GM12878 (cell line): ENCODE measurements around the gene C14orf119.

Source experiments
- BHLHE40 ChIP-seq, 2 experiments: fragments of 450-650 bp in 1 of 2; IDR thresholded peaks; 2 replicates each; pipeline ENCODE4 v1.6.1; 2011 to 2017; ENCODE audit warnings: low read depth in 2 of 2, borderline replicate concordance in 1 of 2, improper control_type of control experiment in 1 of 2, low read length in 1 of 2, mild to moderate bottlenecking in 1 of 2
- EP300 ChIP-seq, 2 experiments: fragments of 150-350 bp in 1 of 2; IDR thresholded peaks; 2 replicates each; pipeline ENCODE4 v1.6.1; 2011 to 2012; ENCODE audit warnings: low read depth in 2 of 2, low read length in 2 of 2, borderline replicate concordance in 1 of 2, improper control_type of control experiment in 1 of 2, inconsistent platforms in 1 of 2; ENCODE audit not compliant: control insufficient read depth in 1 of 2
- GATAD2B ChIP-seq: fragments of 450-650 bp; conservative IDR thresholded peaks from 2 replicates; pipeline ENCODE4 v1.6.1; 2017; ENCODE audit warnings: low read depth, mild to moderate bottlenecking, moderate library complexity
- MXI1 ChIP-seq: fragments of 150-350 bp; IDR thresholded peaks from 2 replicates; pipeline ENCODE4 v1.6.1; 2011; ENCODE audit warnings: low read depth, mild to moderate bottlenecking, inconsistent platforms, low read length, improper control_type of control experiment
- NFIC ChIP-seq: IDR thresholded peaks from 2 replicates; pipeline ENCODE4 v1.6.1; 2012; ENCODE audit warnings: low read depth, mild to moderate bottlenecking, inconsistent platforms, low read length, moderate library complexity
- POLR2A ChIP-seq: IDR thresholded peaks from 2 replicates; pipeline ENCODE4 v1.6.1; 2011; ENCODE audit warnings: low read depth, mild to moderate bottlenecking, low read length
- RAD21 ChIP-seq: IDR thresholded peaks from 2 replicates; pipeline ENCODE4 v1.6.1; 2011; ENCODE audit warnings: mild to moderate bottlenecking, low read depth, low read length, moderate library complexity; ENCODE audit not compliant: insufficient read depth
- RAD51 ChIP-seq: fragments of 450-650 bp; IDR thresholded peaks from 2 replicates; pipeline ENCODE4 v1.6.1; 2016; ENCODE audit warnings: moderate library complexity, mild to moderate bottlenecking, inconsistent platforms
- RFX5 ChIP-seq: IDR thresholded peaks from 2 replicates; pipeline ENCODE4 v1.6.1; 2011; ENCODE audit warnings: low read depth, low read length, improper control_type of control experiment
- SP1 ChIP-seq: IDR thresholded peaks from one replicate; pipeline ENCODE4 v1.6.1; 2011; ENCODE audit warnings: low read depth, low read length
- ZNF217 ChIP-seq: fragments of 450-650 bp; IDR thresholded peaks from 2 replicates; pipeline ENCODE4 v1.6.1; 2017; ENCODE audit warnings: antibody characterized with exemption, mild to moderate bottlenecking
- ZNF24 ChIP-seq: fragments of 450-650 bp; IDR thresholded peaks from 2 replicates; pipeline ENCODE4 v1.6.1; 2017; ENCODE audit warnings: antibody characterized with exemption, mild to moderate bottlenecking
- TF ChIP-seq, protein P1 (sequence below), 3 experiments: IDR thresholded peaks in 2 of 3; conservative IDR thresholded peaks in 1 of 3; 2 replicates each; pipeline ENCODE4 v1.5.1; 2011; ENCODE audit warnings: low read depth in 3 of 3, low read length in 3 of 3, mild to moderate bottlenecking in 3 of 3, control low read depth in 2 of 3, moderate library complexity in 2 of 3, inconsistent platforms in 1 of 3, mixed read lengths in 1 of 3; ENCODE audit not compliant: control insufficient read depth in 2 of 3, insufficient read depth in 1 of 3; ENCODE audit errors: extremely low read depth in 1 of 3

DNA sequence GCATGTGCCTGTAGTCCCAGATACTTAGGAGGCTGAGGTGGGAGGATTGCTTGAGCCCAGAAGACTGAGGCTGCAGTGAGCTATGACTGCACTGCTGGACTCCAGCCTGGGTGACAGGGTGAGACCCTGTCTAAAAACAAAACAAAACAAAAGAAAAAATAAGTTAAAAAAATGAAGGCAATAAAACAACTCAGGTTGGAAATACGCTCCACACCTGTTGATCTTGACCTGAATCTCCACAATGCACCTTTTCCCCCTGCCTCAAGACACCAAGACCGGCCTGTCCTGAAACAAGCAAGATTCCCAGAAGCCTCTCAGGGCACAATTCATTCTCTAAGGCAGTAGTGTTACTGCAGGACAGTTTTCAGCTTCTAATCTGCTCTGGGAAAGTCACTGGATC lies 44.6 kb downstream of the C14orf119 start:
- TF ChIP-seq, protein P1, sequence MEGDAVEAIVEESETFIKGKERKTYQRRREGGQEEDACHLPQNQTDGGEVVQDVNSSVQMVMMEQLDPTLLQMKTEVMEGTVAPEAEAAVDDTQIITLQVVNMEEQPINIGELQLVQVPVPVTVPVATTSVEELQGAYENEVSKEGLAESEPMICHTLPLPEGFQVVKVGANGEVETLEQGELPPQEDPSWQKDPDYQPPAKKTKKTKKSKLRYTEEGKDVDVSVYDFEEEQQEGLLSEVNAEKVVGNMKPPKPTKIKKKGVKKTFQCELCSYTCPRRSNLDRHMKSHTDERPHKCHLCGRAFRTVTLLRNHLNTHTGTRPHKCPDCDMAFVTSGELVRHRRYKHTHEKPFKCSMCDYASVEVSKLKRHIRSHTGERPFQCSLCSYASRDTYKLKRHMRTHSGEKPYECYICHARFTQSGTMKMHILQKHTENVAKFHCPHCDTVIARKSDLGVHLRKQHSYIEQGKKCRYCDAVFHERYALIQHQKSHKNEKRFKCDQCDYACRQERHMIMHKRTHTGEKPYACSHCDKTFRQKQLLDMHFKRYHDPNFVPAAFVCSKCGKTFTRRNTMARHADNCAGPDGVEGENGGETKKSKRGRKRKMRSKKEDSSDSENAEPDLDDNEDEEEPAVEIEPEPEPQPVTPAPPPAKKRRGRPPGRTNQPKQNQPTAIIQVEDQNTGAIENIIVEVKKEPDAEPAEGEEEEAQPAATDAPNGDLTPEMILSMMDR (IDR thresholded peaks at IDR 0.05 in 2 of 3, conservative IDR thresholded peaks at IDR 0.05 in 1 of 3; ENCODE audit: control insufficient read depth in 2 of 3, extremely low read depth in 1 of 3, insufficient read depth in 1 of 3, low read depth in 3 of 3, low read length in 3 of 3): no peak
- TF ChIP-seq RAD21: no peak
- no peak for TF ChIP-seq POLR2A
- no peak for TF ChIP-seq NFIC
- TF ChIP-seq EP300 (IDR thresholded peaks at IDR 0.05; ENCODE audit: borderline replicate concordance in 1 of 2, control insufficient read depth in 1 of 2, low read depth in 2 of 2, low read length in 2 of 2): no peak
- TF ChIP-seq ZNF24: no peak
- no peak for TF ChIP-seq MXI1
- TF ChIP-seq RFX5: no peak
- TF ChIP-seq GATAD2B: no peak
- TF ChIP-seq RAD51: no peak
- no peak for TF ChIP-seq BHLHE40 (IDR thresholded peaks at IDR 0.05; ENCODE audit: borderline replicate concordance in 1 of 2, low read depth in 2 of 2, low read length in 1 of 2)
- no peak for TF ChIP-seq SP1
- no peak for TF ChIP-seq ZNF217
